Breast epithelium (tissue), 4 donors: Measurements from ENCODE around the gene MAGIX. TPM values are rescaled to one million over a fixed set of nuclear protein-coding genes. Genes with fewer than 3 reads are reported as not detected.

Experiments used
- DNase-seq, 2 donors: peaks; one replicate each; pipeline ENCODE4 v3.0.0-alpha.2; 2019; ENCODE audit warnings: low spot score in 2 of 2
- H3K27ac ChIP-seq, 2 donors: fragments of 200-600 bp; sonication (generic) in 1 of 2; one replicate each; pipeline ENCODE4 v1.5.1; 2016 to 2019; ENCODE audit warnings: mild to moderate bottlenecking in 1 of 2
- H3K27me3 ChIP-seq, 2 donors: fragments of 200-600 bp; sonication (generic) in 1 of 2; one replicate each; pipeline versions ENCODE4 v1.5.1 to v1.6.0; 2017 to 2019; ENCODE audit warnings: control low read depth in 1 of 2, mild to moderate bottlenecking in 1 of 2
- H3K36me3 ChIP-seq: fragments of 200-600 bp; one replicate; pipeline ENCODE4 v1.5.1; 2019
- H3K4me1 ChIP-seq, 2 donors: fragments of 200-600 bp; sonication (generic); one replicate each; pipeline ENCODE4 v1.5.1; 2016 to 2019; ENCODE audit warnings: control low read depth in 1 of 2
- H3K4me3 ChIP-seq, 3 donors: fragments of 200-600 bp; sonication (generic); 1 replicate in 2 of 3; 2 replicates in 1 of 3; pipeline ENCODE4 v1.5.1; 2016 to 2019; ENCODE audit warnings: mild to moderate bottlenecking in 3 of 3, moderate library complexity in 2 of 3
- H3K9me3 ChIP-seq, 2 donors: fragments of 200-600 bp; sonication (generic) in 1 of 2; one replicate each; pipeline ENCODE4 v1.5.1; 2016 to 2019; ENCODE audit warnings: control low read depth in 1 of 2
- POLR2A ChIP-seq: fragments of 450-650 bp; IDR thresholded peaks from one replicate; pipeline ENCODE4 v1.6.1; 2016; ENCODE audit warnings: antibody characterized with exemption, mild to moderate bottlenecking, moderate library complexity
- POLR2AphosphoS5 ChIP-seq, 3 donors: sonication (generic); formaldehyde crosslinking; IDR thresholded peaks; one replicate each; pipeline ENCODE4 v1.6.1; 2017; ENCODE audit warnings: antibody characterized with exemption in 3 of 3
- intact Hi-C: fragments of 100-400 bp; cut with DNase I; formaldehyde crosslinking; loops from one replicate; pipeline ENCODE4 v1.15.1; 2023; ENCODE audit warnings: low total_unique reads
- total RNA-seq, 3 donors: library from RNA; depleted of rRNA; stranded (reverse); fragments of >200 nt; gene quantifications; one replicate each; pipeline ENCODE4 v1.1.0, GENCODE V29; 2016
- TF ChIP-seq, protein P1 (sequence below), 3 donors: fragments of 450-650 bp; IDR thresholded peaks; one replicate each; pipeline ENCODE4 v1.5.1; 2016 to 2017; ENCODE audit warnings: antibody characterized with exemption in 3 of 3, mild to moderate bottlenecking in 3 of 3, moderate library complexity in 3 of 3

The MAGIX gene
- total RNA-seq, 3 donors from 2014 or later: 1.3 to 12.4 (median 4.9) TPM

DNA sequence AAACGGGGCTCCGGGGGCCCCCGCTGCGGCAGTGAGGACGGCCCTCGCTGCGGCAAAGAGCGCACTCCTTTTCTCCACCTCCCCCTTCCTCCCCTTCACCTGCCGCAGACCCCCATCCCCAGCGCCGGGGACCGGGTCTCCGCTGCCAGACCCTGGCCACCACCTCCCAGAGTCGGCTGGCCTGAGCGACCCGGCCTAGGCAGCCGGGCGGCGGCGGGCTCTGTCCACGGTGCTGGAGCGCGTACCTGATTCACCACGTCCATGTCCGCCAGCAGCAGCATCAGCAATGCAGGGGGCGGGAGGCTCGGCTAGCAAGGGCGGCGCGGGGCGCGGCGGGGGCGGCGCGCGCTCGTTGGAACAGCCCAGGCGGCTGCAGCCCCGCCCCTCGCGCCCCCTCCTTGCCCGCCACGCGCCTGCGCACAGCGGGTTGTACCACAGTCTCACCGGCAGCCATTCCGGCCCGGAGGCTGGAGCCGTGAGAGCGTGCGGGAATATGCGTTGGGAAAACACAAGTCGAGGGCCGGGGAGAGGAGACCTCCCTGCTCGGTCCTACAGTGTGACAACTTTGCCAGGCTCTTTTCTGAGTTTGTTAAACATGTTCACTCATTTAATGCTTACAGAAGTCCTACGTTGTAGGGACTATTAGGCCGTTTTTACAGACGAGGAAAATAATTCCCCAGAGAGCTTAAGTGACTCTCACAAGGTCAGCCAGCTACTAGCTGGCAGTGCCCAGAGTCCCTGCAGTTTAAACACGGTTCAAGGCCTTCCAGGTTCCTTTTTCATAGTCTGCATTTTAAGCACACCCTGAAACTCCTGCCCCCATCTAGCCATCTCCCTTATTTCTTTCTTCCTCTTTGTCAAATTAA is 37.6 kb downstream of the MAGIX start, which contains the start of gene SYP:
Gene SYP (minus strand): TSS at position 288 of the 866 bp plus-strand sequence. CDS start 7 bp downstream, at position 281.
- DNase-seq: peak; percentile 87 to 88

GRCh38 chrX:49202022-49202421 is 39.5 kb downstream of the MAGIX start:
- Histone ChIP-seq H3K9me3 (no peaks in the 10 kb centered on the region), H3K4me1 (no peaks in the 10 kb centered on the region), H3K36me3 (no peaks in the 10 kb centered on the region), H3K4me3 (no peak overlapping the region), H3K27me3 (peaks cover 0 to 59% of the 10 kb centered on the region in 2 donors), H3K27ac (no peak overlapping the region)
- intact Hi-C loops: no loop called here
- TF ChIP-seq POLR2A: no peak
- no peak for DNase-seq

More for the DNA sequence above, 37.6 kb downstream of the MAGIX start, which contains the start of gene SYP:
- Histone ChIP-seq H3K27ac (peak within 1 kb of the TSS; percentile 57 to 64), H3K9me3 (no peaks in the 10 kb centered on the region), H3K4me1 (no peaks in the 10 kb centered on the region), H3K36me3 (no peaks in the 10 kb centered on the region), H3K27me3 (peaks cover 0 to 49% of the 10 kb centered on the region in 2 donors), H3K4me3 (peak within 1 kb of the TSS; percentile 35 to 59 (median 38))
- intact Hi-C loops: no loop called here
- TF ChIP-seq, protein P1, sequence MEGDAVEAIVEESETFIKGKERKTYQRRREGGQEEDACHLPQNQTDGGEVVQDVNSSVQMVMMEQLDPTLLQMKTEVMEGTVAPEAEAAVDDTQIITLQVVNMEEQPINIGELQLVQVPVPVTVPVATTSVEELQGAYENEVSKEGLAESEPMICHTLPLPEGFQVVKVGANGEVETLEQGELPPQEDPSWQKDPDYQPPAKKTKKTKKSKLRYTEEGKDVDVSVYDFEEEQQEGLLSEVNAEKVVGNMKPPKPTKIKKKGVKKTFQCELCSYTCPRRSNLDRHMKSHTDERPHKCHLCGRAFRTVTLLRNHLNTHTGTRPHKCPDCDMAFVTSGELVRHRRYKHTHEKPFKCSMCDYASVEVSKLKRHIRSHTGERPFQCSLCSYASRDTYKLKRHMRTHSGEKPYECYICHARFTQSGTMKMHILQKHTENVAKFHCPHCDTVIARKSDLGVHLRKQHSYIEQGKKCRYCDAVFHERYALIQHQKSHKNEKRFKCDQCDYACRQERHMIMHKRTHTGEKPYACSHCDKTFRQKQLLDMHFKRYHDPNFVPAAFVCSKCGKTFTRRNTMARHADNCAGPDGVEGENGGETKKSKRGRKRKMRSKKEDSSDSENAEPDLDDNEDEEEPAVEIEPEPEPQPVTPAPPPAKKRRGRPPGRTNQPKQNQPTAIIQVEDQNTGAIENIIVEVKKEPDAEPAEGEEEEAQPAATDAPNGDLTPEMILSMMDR (IDR thresholded peaks at IDR 0.05): no peak
- TF ChIP-seq POLR2A (peak; percentile 22), POLR2AphosphoS5 (IDR thresholded peaks at IDR 0.05) (peak in 2 of 3 donors; percentile 28 to 65)

DNA sequence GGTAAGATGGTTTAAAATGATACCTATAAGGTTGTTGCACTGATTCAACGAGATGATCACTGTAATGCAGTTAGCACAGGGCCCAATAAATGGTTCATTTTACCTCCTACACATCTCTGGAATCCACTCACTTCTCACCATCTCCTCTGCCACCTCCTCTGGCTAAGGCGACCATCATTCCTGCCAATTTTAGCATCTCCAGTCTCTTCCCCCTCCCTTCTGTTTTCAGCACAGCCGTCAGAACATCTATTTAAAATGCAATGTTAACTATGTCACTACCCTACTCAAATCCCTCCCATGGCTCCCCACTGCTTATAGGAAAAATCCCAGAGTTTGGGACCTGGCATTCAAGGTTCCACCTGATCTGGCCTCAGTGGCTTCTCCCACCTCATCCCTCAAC is 41.0 kb downstream of the MAGIX start:
- H3K27me3 ChIP-seq: peaks cover 0 to 56% of the 10 kb centered on the region in 2 donors
- DNase-seq: no peak
- no peaks in the 10 kb centered on the region for H3K4me1 ChIP-seq
- H3K36me3 ChIP-seq: no peaks in the 10 kb centered on the region
- no peak for TF ChIP-seq POLR2AphosphoS5 (IDR thresholded peaks at IDR 0.05)
- no peak for TF ChIP-seq POLR2A
- TF ChIP-seq, protein P1 (IDR thresholded peaks at IDR 0.05): no peak
- H3K27ac ChIP-seq: no peak overlapping the region
- no peak overlapping the region for H3K4me3 ChIP-seq
- intact Hi-C loops: no loop called here
- H3K9me3 ChIP-seq: no peaks in the 10 kb centered on the region

GRCh38 chrX:49204017-49204416 is 41.5 kb downstream of the MAGIX start:
- Histone ChIP-seq H3K4me1 (no peaks in the 10 kb centered on the region), H3K27me3 (peaks cover 0 to 56% of the 10 kb centered on the region in 2 donors), H3K9me3 (no peaks in the 10 kb centered on the region), H3K4me3 (no peak overlapping the region), H3K36me3 (no peaks in the 10 kb centered on the region), H3K27ac (no peak overlapping the region)
- DNase-seq: no peak
- intact Hi-C loops: no loop called here
- TF ChIP-seq POLR2AphosphoS5 (IDR thresholded peaks at IDR 0.05) (no peak), POLR2A (no peak)
- TF ChIP-seq, protein P1 (IDR thresholded peaks at IDR 0.05): no peak

DNA sequence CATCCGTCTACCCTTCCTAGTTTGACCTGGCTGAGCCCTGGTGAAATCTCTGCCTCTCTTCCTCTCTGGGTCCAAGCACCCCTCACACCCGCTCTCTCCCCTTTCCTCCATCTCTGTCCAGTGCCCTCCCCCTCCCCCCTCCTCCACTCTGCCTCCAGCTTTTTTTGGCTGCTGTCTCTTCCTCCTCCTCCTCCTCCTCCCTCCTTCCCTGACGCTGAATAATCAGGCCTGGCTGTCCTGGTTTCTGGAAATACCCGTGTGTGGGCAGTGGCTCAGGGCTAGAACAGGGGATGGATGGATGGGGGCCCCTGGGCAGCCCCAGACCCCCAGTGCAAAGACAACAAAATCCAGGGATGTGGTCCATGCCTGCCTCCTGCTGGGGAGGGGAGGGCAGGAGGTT is 42.2 kb downstream of the MAGIX start:
- no peaks in the 10 kb centered on the region for H3K36me3 ChIP-seq
- H3K4me3 ChIP-seq: no peak overlapping the region
- intact Hi-C loops: no loop called here
- H3K9me3 ChIP-seq: no peaks in the 10 kb centered on the region
- TF ChIP-seq, protein P1 (IDR thresholded peaks at IDR 0.05): no peak
- no peak for TF ChIP-seq POLR2AphosphoS5 (IDR thresholded peaks at IDR 0.05)
- no peak for TF ChIP-seq POLR2A
- DNase-seq: no peak
- H3K27me3 ChIP-seq: peaks cover 0 to 61% of the 10 kb centered on the region in 2 donors
- no peak overlapping the region for H3K27ac ChIP-seq
- no peaks in the 10 kb centered on the region for H3K4me1 ChIP-seq
